ENCODE data around the gene ZFYVE16.

ZFYVE16 gene

GRCh38 chr5:80474929-80475328, 67.1 kb downstream of the ZFYVE16 start:
- no peak for TF ChIP-seq CTCF (IDR thresholded peaks at IDR 0.05; ENCODE audit: insufficient read depth, low read length, poor library complexity, severe bottlenecking)
- no peak for DNase-seq (ENCODE audit: extremely low read depth, insufficient read length)
- Histone ChIP-seq H3K27me3 (replicated peaks; ENCODE audit: control insufficient read depth, insufficient read depth, low read length) (no peaks in the 10 kb centered on the region), H3K36me3 (ENCODE audit: control insufficient read depth, insufficient read depth, low read length) (peaks cover 2% of the 10 kb centered on the region), H3K4me3 (replicated peaks; ENCODE audit: low read depth, low read length) (no peak overlapping the region)

- DNase-seq (ENCODE audit: extremely low read depth, insufficient read length) = no peak
- no peak for TF ChIP-seq CTCF (IDR thresholded peaks at IDR 0.05; ENCODE audit: insufficient read depth, low read length, poor library complexity, severe bottlenecking)
- Histone ChIP-seq H3K4me3 (replicated peaks; ENCODE audit: low read depth, low read length) (no peak overlapping the region), H3K36me3 (ENCODE audit: control insufficient read depth, insufficient read depth, low read length) (peaks cover 2% of the 10 kb centered on the region; the same call in 1 of the 2 replicates), H3K27me3 (replicated peaks; ENCODE audit: control insufficient read depth, insufficient read depth, low read length) (no peaks in the 10 kb centered on the region)
Observed at GRCh38 chr5:80479713-80480112, 71.8 kb downstream of the ZFYVE16 start.

GRCh38 chr5:80480354-80480753, 72.5 kb downstream of the ZFYVE16 start:
- TF ChIP-seq CTCF (IDR thresholded peaks at IDR 0.05; ENCODE audit: insufficient read depth, low read length, poor library complexity, severe bottlenecking) = no peak
- no peaks in the 10 kb centered on the region for H3K36me3 ChIP-seq (ENCODE audit: control insufficient read depth, insufficient read depth, low read length)
- no peak overlapping the region for H3K4me3 ChIP-seq (replicated peaks; ENCODE audit: low read depth, low read length)
- H3K27me3 ChIP-seq (replicated peaks; ENCODE audit: control insufficient read depth, insufficient read depth, low read length) = no peaks in the 10 kb centered on the region
- no peak for DNase-seq (ENCODE audit: extremely low read depth, insufficient read length)

GRCh38 chr5:80481019-80481893, 73.4 kb downstream of the ZFYVE16 start:
- TF ChIP-seq CTCF (IDR thresholded peaks at IDR 0.05; ENCODE audit: insufficient read depth, low read length, poor library complexity, severe bottlenecking) = peak; percentile 80
- Histone ChIP-seq H3K4me3 (replicated peaks; ENCODE audit: low read depth, low read length) (no peak overlapping the region), H3K27me3 (replicated peaks; ENCODE audit: control insufficient read depth, insufficient read depth, low read length) (no peaks in the 10 kb centered on the region), H3K36me3 (ENCODE audit: control insufficient read depth, insufficient read depth, low read length) (no peaks in the 10 kb centered on the region)
- DNase-seq (ENCODE audit: extremely low read depth, insufficient read length) = no peak

GRCh38 chr5:80482578-80482977, 74.7 kb downstream of the ZFYVE16 start:
- no peak overlapping the region for H3K4me3 ChIP-seq (replicated peaks; ENCODE audit: low read depth, low read length)
- no peak for TF ChIP-seq CTCF (IDR thresholded peaks at IDR 0.05; ENCODE audit: insufficient read depth, low read length, poor library complexity, severe bottlenecking)
- H3K27me3 ChIP-seq (replicated peaks; ENCODE audit: control insufficient read depth, insufficient read depth, low read length) = no peaks in the 10 kb centered on the region
- H3K36me3 ChIP-seq (ENCODE audit: control insufficient read depth, insufficient read depth, low read length) = no peaks in the 10 kb centered on the region
- DNase-seq (ENCODE audit: extremely low read depth, insufficient read length) = no peak

Data from GM06990 (cell line).